Central memory CD8-positive, alpha-beta T cell (primary cell): ENCODE results near the gene TRIM73.
"Not testable (repeated sequence)": the region's sequence is repeated elsewhere in the genome, so short reads cannot be mapped to it uniquely, and the experiment has no call there.

Source experiments
- ATAC-seq: fragments of 150-1000 bp; cut with Tn5 transposase; replicated peaks from 2 replicates; pipeline ENCODE4 v1.10.0; 2022; ENCODE audit warnings: mild to moderate bottlenecking, moderate FRiP score, moderate number of reproducible peaks; ENCODE audit not compliant: poor library complexity, severe bottlenecking; ENCODE audit errors: extremely low read depth
- DNase-seq, 2 donors: peaks; one replicate each; pipeline ENCODE4 v3.0.0; 2021; ENCODE audit warnings: low spot score in 2 of 2
- H3K27ac Mint-ChIP-seq: one replicate; pipeline ENCODE4 v1.8.0; 2022; ENCODE audit warnings: low read depth, mild to moderate bottlenecking, moderate library complexity, mixed read lengths
- H3K27me3 Mint-ChIP-seq: one replicate; pipeline ENCODE4 v1.8.0; 2022; ENCODE audit warnings: mixed read lengths
- H3K36me3 Mint-ChIP-seq: one replicate; pipeline ENCODE4 v1.8.0; 2022; ENCODE audit warnings: mild to moderate bottlenecking, moderate library complexity, mixed read lengths; ENCODE audit not compliant: insufficient read depth
- H3K4me1 Mint-ChIP-seq: one replicate; pipeline ENCODE4 v1.8.0; 2022; ENCODE audit warnings: mixed read lengths
- H3K4me3 Mint-ChIP-seq: one replicate; pipeline ENCODE4 v1.8.0; 2022; ENCODE audit warnings: mild to moderate bottlenecking, moderate library complexity, mixed read lengths
- H3K9me3 Mint-ChIP-seq: one replicate; pipeline ENCODE4 v1.8.0; 2022; ENCODE audit warnings: mixed read lengths

The TRIM73 gene

GRCh38 chr7:75403455-75404443 is 8.3 kb downstream of the TRIM73 start:
- not testable (repeated sequence) for H3K9me3 Mint-ChIP-seq, H3K4me3 Mint-ChIP-seq, DNase-seq, H3K27me3 Mint-ChIP-seq, H3K4me1 Mint-ChIP-seq, H3K27ac Mint-ChIP-seq, ATAC-seq, H3K36me3 Mint-ChIP-seq

GRCh38 chr7:75404663-75405062 is 9.2 kb downstream of the TRIM73 start:
- H3K27ac Mint-ChIP-seq, H3K27me3 Mint-ChIP-seq, ATAC-seq, H3K4me3 Mint-ChIP-seq, H3K36me3 Mint-ChIP-seq, DNase-seq, H3K9me3 Mint-ChIP-seq, H3K4me1 Mint-ChIP-seq: not testable (repeated sequence)

GRCh38 chr7:75409880-75410822 is 14.7 kb downstream of the TRIM73 start:
- not testable (repeated sequence) for DNase-seq, H3K4me1 Mint-ChIP-seq, H3K27me3 Mint-ChIP-seq, H3K9me3 Mint-ChIP-seq, H3K27ac Mint-ChIP-seq, H3K36me3 Mint-ChIP-seq
- ATAC-seq = peak; percentile 96
- H3K4me3 Mint-ChIP-seq = peak overlapping the region; percentile 52

- not testable (repeated sequence) for H3K27ac Mint-ChIP-seq, H3K9me3 Mint-ChIP-seq, H3K27me3 Mint-ChIP-seq, H3K36me3 Mint-ChIP-seq, H3K4me1 Mint-ChIP-seq, H3K4me3 Mint-ChIP-seq, DNase-seq
- ATAC-seq = peak; percentile 15
Observed at GRCh38 chr7:75410823-75411173, 15.4 kb downstream of the TRIM73 start.

- H3K4me1 Mint-ChIP-seq = not testable (repeated sequence)
Observed at GRCh38 chr7:75414204-75414603, 18.8 kb downstream of the TRIM73 start.

GRCh38 chr7:75414708-75415427 is 19.4 kb downstream of the TRIM73 start:
- not testable (repeated sequence) for H3K9me3 Mint-ChIP-seq, H3K27me3 Mint-ChIP-seq, H3K4me3 Mint-ChIP-seq, H3K4me1 Mint-ChIP-seq, H3K27ac Mint-ChIP-seq, DNase-seq, ATAC-seq
- H3K36me3 Mint-ChIP-seq = peaks cover 16% of the 10 kb centered on the region

More at GRCh38 chr7:75414204-75414603, 18.8 kb downstream of the TRIM73 start:
- H3K4me3 Mint-ChIP-seq, DNase-seq, H3K27me3 Mint-ChIP-seq, ATAC-seq, H3K9me3 Mint-ChIP-seq, H3K27ac Mint-ChIP-seq: not testable (repeated sequence)
- H3K36me3 Mint-ChIP-seq = peaks cover 15% of the 10 kb centered on the region

- not testable (repeated sequence) for H3K4me1 Mint-ChIP-seq, DNase-seq, H3K9me3 Mint-ChIP-seq, H3K27ac Mint-ChIP-seq, ATAC-seq, H3K27me3 Mint-ChIP-seq, H3K4me3 Mint-ChIP-seq
- peaks cover 21% of the 10 kb centered on the region for H3K36me3 Mint-ChIP-seq
Observed at GRCh38 chr7:75415428-75415817, 20.0 kb downstream of the TRIM73 start.

GRCh38 chr7:75415829-75416373 is 20.5 kb downstream of the TRIM73 start:
- not testable (repeated sequence) for H3K4me1 Mint-ChIP-seq, H3K4me3 Mint-ChIP-seq, ATAC-seq

GRCh38 chr7:75416787-75417186 is 21.4 kb downstream of the TRIM73 start:
- H3K27me3 Mint-ChIP-seq = not testable (repeated sequence)

More at GRCh38 chr7:75415829-75416373, 20.5 kb downstream of the TRIM73 start:
- peaks cover 24% of the 10 kb centered on the region for H3K36me3 Mint-ChIP-seq
- not testable (repeated sequence) for DNase-seq, H3K27me3 Mint-ChIP-seq, H3K27ac Mint-ChIP-seq, H3K9me3 Mint-ChIP-seq

GRCh38 chr7:75418292-75418858 is 22.9 kb downstream of the TRIM73 start:
- H3K27ac Mint-ChIP-seq, DNase-seq, ATAC-seq, H3K4me1 Mint-ChIP-seq, H3K4me3 Mint-ChIP-seq, H3K27me3 Mint-ChIP-seq, H3K9me3 Mint-ChIP-seq: not testable (repeated sequence)
- H3K36me3 Mint-ChIP-seq = peaks cover 32% of the 10 kb centered on the region

More at GRCh38 chr7:75416787-75417186, 21.4 kb downstream of the TRIM73 start:
- H3K4me1 Mint-ChIP-seq, H3K27ac Mint-ChIP-seq, ATAC-seq, DNase-seq, H3K9me3 Mint-ChIP-seq, H3K4me3 Mint-ChIP-seq: not testable (repeated sequence)
- peaks cover 28% of the 10 kb centered on the region for H3K36me3 Mint-ChIP-seq

- not testable (repeated sequence) for H3K4me3 Mint-ChIP-seq, H3K9me3 Mint-ChIP-seq, DNase-seq, ATAC-seq, H3K4me1 Mint-ChIP-seq, H3K27me3 Mint-ChIP-seq, H3K27ac Mint-ChIP-seq
- peaks cover 32% of the 10 kb centered on the region for H3K36me3 Mint-ChIP-seq
Observed at GRCh38 chr7:75419210-75419609, 23.8 kb downstream of the TRIM73 start.
